Progenitor cell of endocrine pancreas (in vitro differentiated cells): ENCODE measurements around the gene NAA38. TPM values are rescaled to one million over a fixed set of nuclear protein-coding genes. Genes with fewer than 3 reads are reported as not detected.

Experiments
- DNase-seq: peaks from one replicate; pipeline ENCODE4 v3.0.0; 2021; ENCODE audit warnings: low spot score; ENCODE audit not compliant: unreplicated experiment
- H3K27ac Mint-ChIP-seq: 2 replicates; pipeline ENCODE4 v1.8.0; 2021; ENCODE audit warnings: mild to moderate bottlenecking, moderate library complexity, mixed read lengths
- H3K27me3 Mint-ChIP-seq: 2 replicates; pipeline ENCODE4 v1.8.0; 2021; ENCODE audit warnings: mixed read lengths
- H3K36me3 Mint-ChIP-seq: 2 replicates; pipeline ENCODE4 v1.8.0; 2022; ENCODE audit warnings: mixed read lengths; ENCODE audit not compliant: insufficient read depth
- H3K4me1 Mint-ChIP-seq: 2 replicates; pipeline ENCODE4 v1.8.0; 2021; ENCODE audit warnings: low read depth, mixed read lengths
- H3K4me3 Mint-ChIP-seq: 2 replicates; pipeline ENCODE4 v1.8.0; 2021; ENCODE audit warnings: low read depth, mild to moderate bottlenecking, moderate library complexity, mixed read lengths
- H3K9me3 Mint-ChIP-seq: 2 replicates; pipeline ENCODE4 v1.8.0; 2021; ENCODE audit warnings: low read depth, mixed read lengths
- total RNA-seq: library from RNA; stranded (reverse); gene quantifications from 2 replicates; pipeline ENCODE4 v1.2.1, GENCODE V29; 2021
- TF ChIP-seq, protein P1 (sequence below): fragments of 200-600 bp; sonication (generic); IDR thresholded peaks from one replicate; pipeline ENCODE4 v1.5.0; 2021; ENCODE audit warnings: antibody characterized with exemption, mild to moderate bottlenecking; ENCODE audit not compliant: unreplicated experiment

The NAA38 gene
- total RNA-seq, 1 donor from 2014 or later: 70.0 TPM

DNA sequence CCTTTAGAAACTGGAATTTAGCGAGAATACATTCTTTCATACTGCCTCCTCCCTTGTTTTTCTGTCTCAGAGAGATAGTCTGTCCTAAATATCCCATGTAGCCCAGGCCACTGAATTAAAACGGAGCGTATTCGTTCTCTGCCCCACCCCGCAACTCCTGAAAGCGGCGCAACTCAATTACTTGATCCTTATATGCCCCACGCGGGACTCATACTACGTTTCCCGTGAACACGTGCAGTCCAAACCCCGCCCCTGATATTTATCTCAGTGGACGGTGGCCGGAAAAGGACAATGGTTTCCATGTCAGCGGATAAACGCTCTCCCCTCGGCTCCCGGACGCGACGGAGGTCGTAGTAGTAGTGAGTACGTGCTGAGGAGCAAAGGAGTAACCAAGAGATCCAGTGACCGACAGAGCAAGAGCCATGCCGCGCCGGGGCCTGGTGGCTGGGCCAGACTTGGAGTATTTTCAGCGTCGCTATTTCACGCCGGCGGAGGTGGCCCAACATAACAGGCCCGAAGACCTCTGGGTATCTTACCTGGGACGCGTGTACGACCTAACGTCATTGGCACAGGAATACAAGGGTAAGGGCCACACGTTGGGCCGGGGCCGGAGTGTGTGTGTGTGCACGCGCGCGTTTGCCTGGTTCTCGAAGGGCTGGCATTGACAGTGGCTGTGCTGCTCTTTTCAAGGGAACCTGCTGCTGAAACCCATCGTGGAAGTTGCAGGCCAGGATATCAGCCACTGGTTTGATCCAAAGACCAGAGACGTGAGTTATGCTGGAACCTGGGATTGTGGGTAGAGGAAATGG, 558 bp upstream of the NAA38 start, which contains the start of gene CYB5D1:
Gene CYB5D1, plus strand, starts transcription at position 291 of the 809 bp plus-strand sequence. Its CDS starts 132 bp downstream, at position 423.
- no peak within 1 kb of the TSS for H3K4me3 Mint-ChIP-seq
- H3K27ac Mint-ChIP-seq: no peak within 1 kb of the TSS
- H3K27me3 Mint-ChIP-seq: no peaks in the 10 kb centered on the region
- no peaks in the 10 kb centered on the region for H3K9me3 Mint-ChIP-seq
- peaks cover 9% of the 10 kb centered on the region for H3K4me1 Mint-ChIP-seq
- H3K36me3 Mint-ChIP-seq: peaks cover 21% of the 10 kb centered on the region
- no peak for DNase-seq
- TF ChIP-seq, protein P1, sequence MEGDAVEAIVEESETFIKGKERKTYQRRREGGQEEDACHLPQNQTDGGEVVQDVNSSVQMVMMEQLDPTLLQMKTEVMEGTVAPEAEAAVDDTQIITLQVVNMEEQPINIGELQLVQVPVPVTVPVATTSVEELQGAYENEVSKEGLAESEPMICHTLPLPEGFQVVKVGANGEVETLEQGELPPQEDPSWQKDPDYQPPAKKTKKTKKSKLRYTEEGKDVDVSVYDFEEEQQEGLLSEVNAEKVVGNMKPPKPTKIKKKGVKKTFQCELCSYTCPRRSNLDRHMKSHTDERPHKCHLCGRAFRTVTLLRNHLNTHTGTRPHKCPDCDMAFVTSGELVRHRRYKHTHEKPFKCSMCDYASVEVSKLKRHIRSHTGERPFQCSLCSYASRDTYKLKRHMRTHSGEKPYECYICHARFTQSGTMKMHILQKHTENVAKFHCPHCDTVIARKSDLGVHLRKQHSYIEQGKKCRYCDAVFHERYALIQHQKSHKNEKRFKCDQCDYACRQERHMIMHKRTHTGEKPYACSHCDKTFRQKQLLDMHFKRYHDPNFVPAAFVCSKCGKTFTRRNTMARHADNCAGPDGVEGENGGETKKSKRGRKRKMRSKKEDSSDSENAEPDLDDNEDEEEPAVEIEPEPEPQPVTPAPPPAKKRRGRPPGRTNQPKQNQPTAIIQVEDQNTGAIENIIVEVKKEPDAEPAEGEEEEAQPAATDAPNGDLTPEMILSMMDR: no peak

DNA sequence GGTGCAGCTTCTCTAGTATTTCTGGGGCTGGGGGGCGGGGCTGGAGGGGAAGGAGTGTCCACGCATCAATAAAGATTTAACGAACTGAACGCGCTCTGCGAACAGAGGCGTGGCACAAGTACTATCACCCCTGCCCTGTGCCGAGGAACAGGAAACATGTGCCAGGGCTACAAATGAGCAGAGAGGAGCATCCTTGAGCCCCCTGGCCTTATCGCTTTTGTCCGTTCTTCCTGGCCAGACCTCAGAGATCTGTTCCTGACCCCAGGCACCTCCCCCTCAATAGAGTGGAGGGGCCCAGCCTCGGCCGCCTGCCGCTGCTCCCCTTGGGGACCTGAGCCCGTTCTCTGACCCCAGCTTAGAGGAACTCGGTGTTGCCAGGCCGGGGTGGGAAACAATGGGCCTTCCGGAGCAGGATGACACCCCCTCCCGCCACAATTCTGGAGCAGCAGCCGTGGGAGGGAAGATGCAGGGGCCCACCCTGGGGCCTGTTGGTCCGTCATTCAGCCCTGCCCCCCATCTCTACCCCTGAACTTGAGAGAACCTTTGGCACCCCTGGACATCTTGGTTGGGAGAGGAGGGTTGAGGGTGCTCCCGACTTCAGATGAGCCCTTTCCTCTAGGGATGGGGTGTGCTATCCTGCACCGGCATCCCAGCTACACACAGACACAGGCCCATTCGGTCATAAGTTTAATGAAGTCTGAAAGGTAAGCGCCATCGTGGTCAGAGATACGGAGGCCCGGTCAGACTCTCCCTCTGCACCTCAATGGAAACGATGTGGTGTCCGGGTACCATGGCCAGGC, 1.1 kb downstream of the NAA38 start:
- no peak overlapping the region for H3K4me3 Mint-ChIP-seq
- peak overlapping the region; percentile 89 for H3K27ac Mint-ChIP-seq
- no peaks in the 10 kb centered on the region for H3K9me3 Mint-ChIP-seq
- DNase-seq: no peak
- H3K36me3 Mint-ChIP-seq: peaks cover 23% of the 10 kb centered on the region
- H3K4me1 Mint-ChIP-seq: peaks cover 6% of the 10 kb centered on the region
- H3K27me3 Mint-ChIP-seq: no peaks in the 10 kb centered on the region
- TF ChIP-seq, protein P1: no peak

DNA sequence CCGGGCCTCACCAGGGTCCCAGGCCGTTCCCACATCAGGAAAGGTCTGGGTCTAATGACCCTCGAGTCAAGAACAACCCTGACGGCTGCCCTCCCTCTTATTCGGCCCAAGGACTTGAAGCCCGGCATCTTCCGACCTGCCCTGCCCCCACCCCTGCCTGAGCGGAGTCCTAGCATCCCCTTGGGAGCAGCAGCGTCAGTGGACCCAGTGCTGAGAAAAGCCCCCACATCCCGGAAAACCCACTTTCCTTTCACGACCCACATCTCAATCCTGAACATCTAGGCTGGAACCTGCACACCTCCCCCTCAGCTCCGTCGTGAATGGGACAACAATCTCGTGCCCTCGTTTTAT, 1.7 kb downstream of the NAA38 start:
- no peaks in the 10 kb centered on the region for H3K9me3 Mint-ChIP-seq
- TF ChIP-seq, protein P1: no peak
- H3K4me1 Mint-ChIP-seq: peaks cover 6% of the 10 kb centered on the region
- peak overlapping the region; percentile 89 for H3K27ac Mint-ChIP-seq
- no peak for DNase-seq
- no peak overlapping the region for H3K4me3 Mint-ChIP-seq
- no peaks in the 10 kb centered on the region for H3K27me3 Mint-ChIP-seq
- H3K36me3 Mint-ChIP-seq: peaks cover 25% of the 10 kb centered on the region

DNA sequence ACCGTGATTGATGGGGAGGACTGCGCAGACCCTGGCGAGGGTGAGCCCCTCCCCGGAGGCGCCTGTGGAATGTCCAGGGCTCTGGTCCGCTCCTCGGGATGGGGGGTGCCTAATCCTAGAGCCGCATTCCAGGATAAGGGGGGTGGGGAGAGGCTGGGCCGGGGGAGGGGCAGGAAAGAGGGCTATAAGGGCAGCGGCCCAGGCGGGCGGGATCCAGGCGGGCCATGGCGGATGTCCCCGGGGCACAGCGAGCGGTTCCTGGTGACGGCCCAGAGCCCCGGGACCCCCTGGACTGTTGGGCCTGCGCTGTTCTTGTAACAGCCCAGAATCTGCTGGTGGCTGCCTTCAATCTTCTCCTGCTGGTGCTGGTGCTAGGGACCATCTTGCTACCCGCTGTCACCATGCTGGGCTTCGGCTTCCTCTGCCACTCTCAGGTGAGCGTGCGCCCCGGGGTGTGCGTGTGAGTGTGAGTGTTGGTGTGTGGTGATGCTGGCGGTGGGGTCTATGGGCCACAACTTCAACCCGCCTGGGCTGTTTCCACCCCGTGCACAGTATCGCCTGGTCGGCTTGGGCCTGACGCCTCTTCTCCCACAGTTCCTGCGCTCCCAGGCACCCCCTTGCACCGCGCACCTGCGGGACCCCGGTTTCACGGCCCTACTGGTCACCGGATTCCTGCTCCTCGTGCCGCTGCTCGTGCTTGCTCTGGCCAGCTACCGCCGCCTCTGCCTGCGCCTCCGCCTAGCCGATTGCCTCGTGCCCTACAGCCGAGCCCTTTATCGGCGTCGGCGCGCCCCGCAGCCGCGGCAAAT, 2.3 kb downstream of the NAA38 start, which contains the start of gene TMEM88:
Gene TMEM88, plus strand, starts transcription at position 216 of the 809 bp plus-strand sequence. Its CDS starts 9 bp downstream, at position 225.
- H3K9me3 Mint-ChIP-seq: no peaks in the 10 kb centered on the region
- peak within 1 kb of the TSS; percentile 89 for H3K27ac Mint-ChIP-seq
- TF ChIP-seq, protein P1: no peak
- H3K36me3 Mint-ChIP-seq: peaks cover 26% of the 10 kb centered on the region
- no peak for DNase-seq
- H3K4me1 Mint-ChIP-seq: peaks cover 6% of the 10 kb centered on the region
- H3K4me3 Mint-ChIP-seq: no peak within 1 kb of the TSS
- H3K27me3 Mint-ChIP-seq: no peaks in the 10 kb centered on the region
